COLO829 (cell line): ENCODE data around the gene ST8SIA4.
A peak's percentile ranks its signal among the peaks of the same experiment; 100 is the strongest.
"Not testable (repeated sequence)": the region's sequence is repeated elsewhere in the genome, so short reads cannot be mapped to it uniquely, and the experiment has no call there.

Source experiments
- DNase-seq: peaks from one replicate; pipeline ENCODE4 v3.0.0; 2012; ENCODE audit warnings: low spot score

Gene ST8SIA4

GRCh38 chr5:100828071-100828897 lies 74.8 kb downstream of the ST8SIA4 start:
- no peak for DNase-seq

GRCh38 chr5:100827481-100827889 lies 75.6 kb downstream of the ST8SIA4 start:
- no peak for DNase-seq

- no peak for DNase-seq
Observed at GRCh38 chr5:100826133-100826532, 76.9 kb downstream of the ST8SIA4 start.

GRCh38 chr5:100824635-100825034 lies 78.4 kb downstream of the ST8SIA4 start:
- DNase-seq: no peak

GRCh38 chr5:100823812-100824211 lies 79.3 kb downstream of the ST8SIA4 start:
- DNase-seq: no peak

GRCh38 chr5:100821751-100822150 lies 81.3 kb downstream of the ST8SIA4 start:
- DNase-seq: no peak

- no peak for DNase-seq
Observed at GRCh38 chr5:100818340-100818739, 84.7 kb downstream of the ST8SIA4 start.

GRCh38 chr5:100803397-100803796 lies 99.7 kb downstream of the ST8SIA4 start:
- DNase-seq: no peak

- no peak for DNase-seq
Observed at GRCh38 chr5:100802208-100802607, 100.9 kb downstream of the ST8SIA4 start.

GRCh38 chr5:100800562-100800961 lies 102.5 kb downstream of the ST8SIA4 start:
- DNase-seq: no peak

- no peak for DNase-seq
Observed at GRCh38 chr5:100799166-100799565, 103.9 kb downstream of the ST8SIA4 start.

- peak; percentile 8 for DNase-seq
Observed at GRCh38 chr5:100797861-100798260, 105.2 kb downstream of the ST8SIA4 start.

GRCh38 chr5:100796851-100797250 lies 106.2 kb downstream of the ST8SIA4 start:
- DNase-seq: no peak

- DNase-seq: no peak
Observed at GRCh38 chr5:100794844-100795243, 108.2 kb downstream of the ST8SIA4 start.

GRCh38 chr5:100794218-100794617 lies 108.9 kb downstream of the ST8SIA4 start:
- no peak for DNase-seq

- DNase-seq: no peak
Observed at GRCh38 chr5:100792781-100793180, 110.3 kb downstream of the ST8SIA4 start.

- DNase-seq: no peak
Observed at GRCh38 chr5:100791391-100791790, 111.7 kb downstream of the ST8SIA4 start.

GRCh38 chr5:100790951-100791350 lies 112.1 kb downstream of the ST8SIA4 start:
- DNase-seq: peak; percentile 36

GRCh38 chr5:100790170-100790665 lies 112.9 kb downstream of the ST8SIA4 start:
- DNase-seq: no peak

- no peak for DNase-seq
Observed at GRCh38 chr5:100789694-100790093, 113.4 kb downstream of the ST8SIA4 start.

GRCh38 chr5:100788417-100788816 lies 114.7 kb downstream of the ST8SIA4 start:
- DNase-seq: no peak

GRCh38 chr5:100787648-100788047 lies 115.4 kb downstream of the ST8SIA4 start:
- DNase-seq: no peak

GRCh38 chr5:100785536-100785935 lies 117.5 kb downstream of the ST8SIA4 start:
- DNase-seq: not testable (repeated sequence)

GRCh38 chr5:100780376-100780870 lies 122.7 kb downstream of the ST8SIA4 start:
- DNase-seq: no peak
